GM12865 (cell line): ENCODE results near the gene KIF11.
A peak's percentile ranks its signal among the peaks of the same experiment; 100 is the strongest.

Experiments
- DNase-seq: peaks from one replicate; pipeline ENCODE4 v3.0.0; 2010; ENCODE audit warnings: low read depth
- H3K4me3 ChIP-seq: 2 replicates; pipeline ENCODE4 v1.5.1; 2011; ENCODE audit warnings: mild to moderate bottlenecking, low read depth, low read length, control low read depth
- CTCF ChIP-seq: IDR thresholded peaks from 2 replicates; pipeline ENCODE4 v1.5.1; 2011; ENCODE audit warnings: low read length, control low read depth, low read depth, inconsistent platforms; ENCODE audit not compliant: insufficient read depth; ENCODE audit errors: missing control alignments

KIF11 gene

DNA sequence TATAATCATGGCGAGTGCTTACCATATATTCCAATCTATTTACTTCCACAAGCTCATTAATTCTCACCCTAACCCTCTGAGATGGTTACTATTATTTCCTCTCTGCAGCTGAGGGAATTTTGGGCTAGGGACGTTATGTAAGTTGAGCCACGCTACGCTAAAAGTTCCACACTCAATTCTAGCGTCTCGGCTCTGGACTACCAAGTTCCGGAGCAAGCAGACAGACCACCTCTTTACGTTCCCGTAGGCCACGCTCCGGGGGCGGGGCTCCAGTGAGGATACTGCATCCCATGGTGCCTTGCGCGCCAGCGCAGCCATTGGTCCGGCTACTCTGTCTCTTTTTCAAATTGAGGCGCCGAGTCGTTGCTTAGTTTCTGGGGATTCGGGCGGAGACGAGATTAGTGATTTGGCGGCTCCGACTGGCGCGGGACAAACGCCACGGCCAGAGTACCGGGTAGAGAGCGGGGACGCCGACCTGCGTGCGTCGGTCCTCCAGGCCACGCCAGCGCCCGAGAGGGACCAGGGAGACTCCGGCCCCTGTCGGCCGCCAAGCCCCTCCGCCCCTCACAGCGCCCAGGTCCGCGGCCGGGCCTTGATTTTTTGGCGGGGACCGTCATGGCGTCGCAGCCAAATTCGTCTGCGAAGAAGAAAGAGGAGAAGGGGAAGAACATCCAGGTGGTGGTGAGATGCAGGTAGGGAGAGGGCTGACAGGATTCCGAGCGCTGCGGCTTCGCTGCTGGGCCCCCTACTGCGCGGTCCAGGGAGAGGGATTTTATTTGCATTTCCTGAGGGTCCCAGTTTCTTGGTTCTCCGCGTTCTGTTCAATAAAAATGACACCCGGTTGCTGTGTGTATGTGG is at the start of gene KIF11:
KIF11 (plus strand) TSS at position 370 of the 858 bp plus-strand sequence; CDS start at position 616, 246 bp downstream.
- peak within 1 kb of the TSS; percentile 94 for H3K4me3 ChIP-seq
- DNase-seq: peak; percentile 98
- no peak for TF ChIP-seq CTCF

GRCh38 chr10:92544296-92544695 is 48.6 kb upstream of the KIF11 start:
- TF ChIP-seq CTCF: no peak
- peak; percentile 30 for DNase-seq
- no peak overlapping the region for H3K4me3 ChIP-seq

DNA sequence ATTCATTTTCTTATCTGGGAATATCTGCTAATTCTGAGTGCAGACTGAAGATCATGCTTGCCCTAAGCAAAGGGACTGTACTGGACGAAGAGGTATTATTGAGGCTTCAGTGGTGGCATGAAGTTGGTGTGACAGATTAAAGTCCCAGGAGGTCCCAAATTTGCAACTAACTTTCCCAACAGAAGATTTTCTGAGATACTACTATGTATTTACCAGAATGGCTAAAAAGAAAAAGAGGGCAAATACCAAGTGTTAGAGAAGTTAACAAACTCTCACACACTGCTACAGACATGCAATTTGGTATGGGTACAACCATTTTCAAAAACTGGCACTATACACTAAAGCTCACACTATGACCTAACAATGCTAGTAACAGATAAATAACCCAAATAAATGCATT is 47.4 kb upstream of the KIF11 start:
- TF ChIP-seq CTCF: no peak
- no peak overlapping the region for H3K4me3 ChIP-seq
- DNase-seq: no peak

DNA sequence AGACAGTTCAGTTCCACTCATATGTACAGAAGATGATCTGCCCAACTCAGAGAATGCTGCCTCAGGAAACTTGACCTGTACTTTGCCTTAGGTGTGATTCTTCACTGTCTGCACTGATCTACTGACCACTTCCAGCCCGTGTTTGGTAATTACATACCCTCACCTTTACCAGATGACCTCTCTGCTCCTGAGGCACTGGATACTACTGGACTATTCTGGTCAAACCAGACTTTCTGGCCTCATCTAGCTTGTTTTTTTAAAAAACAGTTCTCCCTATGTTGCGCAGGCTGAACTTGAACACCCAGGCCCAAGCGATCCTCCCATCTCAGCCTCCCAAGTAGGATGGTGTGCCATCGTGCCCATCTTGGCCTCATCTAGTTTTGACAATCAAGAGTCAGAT is 45.3 kb upstream of the KIF11 start:
- no peak for TF ChIP-seq CTCF
- DNase-seq: no peak
- H3K4me3 ChIP-seq: no peak overlapping the region

- DNase-seq: no peak
- H3K4me3 ChIP-seq: no peak overlapping the region
- TF ChIP-seq CTCF: no peak
Measured at GRCh38 chr10:92550924-92551323, 42.0 kb upstream of the KIF11 start.

- DNase-seq: peak; percentile 35
- TF ChIP-seq CTCF: peak; percentile 37
Measured at GRCh38 chr10:92552310-92552709, 40.6 kb upstream of the KIF11 start.

DNA sequence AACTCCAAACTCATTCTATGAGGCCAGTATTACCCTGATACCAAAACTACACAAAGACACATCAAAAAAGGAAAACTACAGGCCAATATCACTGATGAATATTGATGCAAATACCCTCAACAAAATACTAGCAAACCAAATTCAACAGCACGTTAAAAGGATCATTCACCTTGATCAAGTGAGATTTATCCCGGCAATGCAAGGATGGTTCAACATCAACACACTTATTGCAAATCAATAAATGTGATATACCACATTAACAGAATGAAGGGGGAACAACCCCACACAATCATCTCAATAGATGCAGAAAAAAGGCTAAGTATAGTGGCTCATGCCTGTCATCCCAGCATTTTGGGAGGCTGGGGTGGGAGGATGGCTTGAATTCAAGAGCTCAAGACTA is 39.0 kb upstream of the KIF11 start:
- no peak for TF ChIP-seq CTCF
- no peak overlapping the region for H3K4me3 ChIP-seq
- no peak for DNase-seq

More at GRCh38 chr10:92552310-92552709, 40.6 kb upstream of the KIF11 start:
- H3K4me3 ChIP-seq: no peak overlapping the region
